ENCODE measurements around the gene UBAP2L.
"Not testable (repeated sequence)": the region's sequence is repeated elsewhere in the genome, so short reads cannot be mapped to it uniquely, and the experiment has no call there.

Gene UBAP2L

GRCh38 chr1:154258784-154259183 lies 38.0 kb downstream of the UBAP2L start:
- no peak for DNase-seq

GRCh38 chr1:154260127-154260526 lies 39.4 kb downstream of the UBAP2L start:
- DNase-seq, result no peak

GRCh38 chr1:154263465-154264332 lies 42.9 kb downstream of the UBAP2L start:
- DNase-seq, result no peak

GRCh38 chr1:154264454-154264853 lies 43.7 kb downstream of the UBAP2L start:
- DNase-seq, result no peak

GRCh38 chr1:154265586-154265985 lies 44.8 kb downstream of the UBAP2L start:
- no peak for DNase-seq

- no peak for DNase-seq
These were observed 50.1 kb downstream of the UBAP2L start for GRCh38 chr1:154270833-154271232.

GRCh38 chr1:154272217-154272998 lies 51.7 kb downstream of the UBAP2L start, which contains the start of gene HAX1:
HAX1 (plus strand) TSS chr1:154272629; CDS start chr1:154272724, 95 bp downstream.
- peak; percentile 97 for DNase-seq

- DNase-seq, result no peak
These were observed 52.3 kb downstream of the UBAP2L start for GRCh38 chr1:154272999-154273563.

GRCh38 chr1:154276797-154277196 lies 56.0 kb downstream of the UBAP2L start:
- DNase-seq, result peak; percentile 42

- DNase-seq, result not testable (repeated sequence)
These were observed 66.8 kb downstream of the UBAP2L start for GRCh38 chr1:154287591-154287990.

- no peak for DNase-seq
These were observed 67.9 kb downstream of the UBAP2L start for GRCh38 chr1:154288661-154289060.

GRCh38 chr1:154290921-154291320 lies 70.2 kb downstream of the UBAP2L start:
- DNase-seq, result no peak

GRCh38 chr1:154295408-154296235 lies 74.9 kb downstream of the UBAP2L start:
- DNase-seq, result no peak

- DNase-seq, result no peak
These were observed 80.8 kb downstream of the UBAP2L start for GRCh38 chr1:154301582-154301981.

GRCh38 chr1:154304664-154305337 lies 84.0 kb downstream of the UBAP2L start:
- no peak for DNase-seq

GRCh38 chr1:154306151-154306550 lies 85.4 kb downstream of the UBAP2L start:
- DNase-seq, result no peak

- DNase-seq, result not testable (repeated sequence)
These were observed 87.0 kb downstream of the UBAP2L start for GRCh38 chr1:154307670-154308270.

- DNase-seq, result not testable (repeated sequence)
These were observed 88.4 kb downstream of the UBAP2L start for GRCh38 chr1:154309136-154309535.

- not testable (repeated sequence) for DNase-seq
These were observed 91.7 kb downstream of the UBAP2L start for GRCh38 chr1:154312229-154313065.

GRCh38 chr1:154313066-154313356 lies 92.3 kb downstream of the UBAP2L start:
- no peak for DNase-seq

- not testable (repeated sequence) for DNase-seq
These were observed 93.5 kb downstream of the UBAP2L start for GRCh38 chr1:154314226-154314625.
